GM21529 (cell line): Measurements from ENCODE around the gene DENND5A.

Source experiments
- ATAC-seq: cut with Tn5 transposase; IDR thresholded peaks from one replicate; pipeline ENCODE4 v1.9.1; 2021; ENCODE audit not compliant: unreplicated experiment

The DENND5A gene

GRCh38 chr11:9141186-9141585 is 124.0 kb downstream of the DENND5A start:
- ATAC-seq: no peak

DNA sequence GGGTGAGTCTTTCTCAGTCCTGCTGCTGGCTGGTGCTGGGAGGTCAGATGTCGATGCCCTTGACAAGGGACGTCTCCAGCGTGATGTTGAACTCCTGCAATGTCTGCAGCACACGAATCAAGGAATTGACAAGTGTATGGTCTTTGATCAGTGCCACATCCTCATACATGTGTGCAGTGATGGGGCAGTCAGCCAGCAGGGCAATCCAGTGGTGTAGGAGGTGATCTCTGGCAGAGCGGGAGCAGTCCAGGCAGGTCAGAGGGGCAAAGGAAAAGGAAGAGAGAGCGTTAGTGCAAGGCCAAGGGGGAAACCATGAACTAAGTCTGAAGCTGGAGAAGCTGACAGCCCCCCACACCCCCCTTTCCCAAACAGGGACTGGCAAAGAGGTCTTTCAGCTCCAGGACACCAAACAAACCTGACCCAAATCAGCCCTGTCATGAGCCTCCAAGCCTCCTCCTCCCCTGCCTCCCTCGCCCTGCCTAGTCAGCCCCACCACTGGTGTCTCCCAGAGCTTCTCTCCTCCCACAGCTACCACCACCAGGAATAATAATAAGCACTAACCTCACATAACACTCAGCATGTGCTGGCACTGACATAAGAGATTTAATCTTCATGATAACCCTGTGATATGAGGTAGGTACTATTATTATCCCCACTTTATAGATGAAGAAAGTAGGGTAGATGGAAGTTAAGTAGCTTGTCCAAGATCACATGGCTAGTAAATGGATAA is 125.4 kb downstream of the DENND5A start:
- no peak for ATAC-seq

DNA sequence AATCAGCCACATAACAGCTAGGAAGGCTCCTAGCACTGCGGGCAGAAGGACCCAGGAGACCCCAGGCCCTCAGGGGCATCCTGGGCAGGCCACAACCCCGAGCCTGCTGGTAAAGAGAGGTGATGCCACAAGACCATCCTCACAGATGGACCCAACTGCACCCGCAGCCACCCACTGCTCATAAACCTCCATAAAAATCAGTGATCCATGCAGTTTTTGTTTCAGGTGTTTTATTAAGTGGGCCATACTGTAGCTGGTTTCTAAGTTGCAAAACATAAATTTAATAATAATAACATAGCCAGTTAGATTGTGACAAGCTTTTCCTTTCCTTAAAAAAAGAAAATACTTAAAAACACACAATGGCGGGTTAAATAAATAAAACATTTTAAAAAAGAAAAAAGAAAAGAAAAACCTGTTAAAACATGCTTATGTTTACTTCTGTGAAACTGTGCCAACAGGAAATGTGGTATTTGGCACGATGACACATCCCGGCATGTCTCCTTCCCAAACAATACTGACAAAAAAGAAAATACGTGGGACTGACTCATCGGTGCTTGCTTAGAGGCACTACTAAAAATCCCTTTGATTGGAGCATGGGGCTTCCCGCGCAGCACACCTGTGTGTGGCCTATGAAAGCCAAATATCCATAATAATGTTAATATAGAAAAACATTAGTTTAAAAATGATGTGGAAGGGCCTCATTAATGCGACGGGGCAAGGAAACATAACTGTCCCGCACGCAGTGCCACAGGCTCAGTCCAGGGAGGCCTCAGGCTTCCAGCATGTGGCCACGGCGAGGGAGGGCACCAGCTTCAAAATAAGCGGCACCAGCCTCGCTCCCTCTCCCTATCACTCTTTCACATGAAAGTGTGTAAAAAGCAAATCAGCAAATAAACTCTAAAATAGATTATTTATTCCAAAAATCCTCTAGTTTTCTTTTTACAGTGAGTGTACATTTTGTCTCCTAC is 126.3 kb downstream of the DENND5A start:
- no peak for ATAC-seq

- no peak for ATAC-seq
These were observed 127.1 kb downstream of the DENND5A start for GRCh38 chr11:9138133-9138453.

DNA sequence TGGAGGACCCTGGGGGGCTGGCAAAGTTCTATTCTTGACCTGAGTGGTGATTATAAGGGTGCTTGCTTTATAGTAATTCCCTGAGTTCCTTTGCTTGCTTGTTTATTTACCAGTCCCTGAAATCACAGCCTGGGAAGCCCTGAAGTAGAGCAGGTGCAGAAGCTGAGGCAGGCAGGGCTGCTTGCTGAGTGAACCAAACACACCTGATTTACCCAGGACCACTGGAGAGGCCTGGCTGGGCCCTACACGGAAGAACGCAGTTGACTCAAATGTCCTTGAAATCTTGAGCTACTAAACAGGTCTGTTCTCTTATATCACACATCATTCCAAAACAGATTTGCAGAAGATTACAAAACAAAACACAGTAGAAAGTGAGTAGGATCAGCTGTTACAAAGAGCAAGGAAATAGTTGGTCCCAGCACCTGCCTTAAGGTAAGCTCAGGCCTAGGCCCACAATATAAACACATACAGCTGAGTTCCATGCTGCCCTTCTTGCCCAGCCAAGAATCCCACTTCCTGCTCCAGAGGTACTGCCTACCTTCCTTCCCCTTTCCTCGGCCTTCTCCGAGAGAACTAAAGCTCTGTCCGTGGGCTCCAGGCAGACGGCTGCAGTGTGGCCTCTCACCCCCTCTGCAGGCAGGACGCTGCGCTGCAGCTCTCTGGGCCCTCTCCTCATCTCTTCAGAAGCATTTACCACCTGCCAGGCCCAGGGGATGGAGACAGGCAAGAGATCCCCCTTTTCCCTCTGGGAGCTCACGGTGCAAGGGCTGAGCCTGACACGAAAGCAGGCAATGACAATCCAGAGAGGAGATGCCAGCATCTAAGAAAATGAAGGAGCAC is 127.6 kb downstream of the DENND5A start:
- peak; percentile 95 for ATAC-seq

DNA sequence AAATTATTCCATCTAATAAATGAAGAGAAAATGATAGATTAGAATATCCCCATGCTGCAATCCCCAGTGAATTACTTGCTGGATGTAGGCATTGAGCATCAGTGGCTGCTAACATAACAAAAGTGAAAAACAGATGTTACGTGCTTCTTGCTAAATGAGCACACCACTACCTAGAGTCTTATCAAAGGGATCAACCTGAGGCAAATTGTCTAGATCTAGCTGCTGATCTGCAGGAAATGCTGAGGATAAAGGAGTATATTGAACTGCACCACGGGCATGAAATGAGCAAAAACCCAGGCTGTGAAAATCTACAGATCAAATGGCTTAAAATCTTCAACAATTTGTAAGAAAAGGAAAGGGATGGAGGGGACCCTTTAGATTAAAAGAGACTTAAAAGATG is 128.4 kb downstream of the DENND5A start:
- ATAC-seq: no peak

DNA sequence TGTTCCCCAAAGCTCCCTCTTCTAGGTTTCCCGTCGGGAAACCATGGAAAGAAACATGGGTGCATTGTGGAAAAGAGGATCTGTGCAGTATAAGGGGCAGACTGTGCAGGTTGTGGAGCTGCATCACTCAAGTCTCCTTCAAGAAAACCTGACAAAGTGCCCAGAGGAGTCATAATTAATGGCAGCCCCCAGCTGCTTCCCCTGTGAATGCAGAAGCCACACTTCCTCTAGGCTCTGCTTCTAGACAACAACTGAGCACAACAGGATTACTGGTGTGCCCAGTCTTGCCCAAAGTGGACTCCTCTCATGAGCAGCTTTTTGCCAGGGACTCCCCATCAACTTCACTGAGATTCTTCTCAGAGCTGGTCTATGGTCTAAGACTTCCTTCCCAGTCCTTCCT is 131.2 kb downstream of the DENND5A start:
- no peak for ATAC-seq

DNA sequence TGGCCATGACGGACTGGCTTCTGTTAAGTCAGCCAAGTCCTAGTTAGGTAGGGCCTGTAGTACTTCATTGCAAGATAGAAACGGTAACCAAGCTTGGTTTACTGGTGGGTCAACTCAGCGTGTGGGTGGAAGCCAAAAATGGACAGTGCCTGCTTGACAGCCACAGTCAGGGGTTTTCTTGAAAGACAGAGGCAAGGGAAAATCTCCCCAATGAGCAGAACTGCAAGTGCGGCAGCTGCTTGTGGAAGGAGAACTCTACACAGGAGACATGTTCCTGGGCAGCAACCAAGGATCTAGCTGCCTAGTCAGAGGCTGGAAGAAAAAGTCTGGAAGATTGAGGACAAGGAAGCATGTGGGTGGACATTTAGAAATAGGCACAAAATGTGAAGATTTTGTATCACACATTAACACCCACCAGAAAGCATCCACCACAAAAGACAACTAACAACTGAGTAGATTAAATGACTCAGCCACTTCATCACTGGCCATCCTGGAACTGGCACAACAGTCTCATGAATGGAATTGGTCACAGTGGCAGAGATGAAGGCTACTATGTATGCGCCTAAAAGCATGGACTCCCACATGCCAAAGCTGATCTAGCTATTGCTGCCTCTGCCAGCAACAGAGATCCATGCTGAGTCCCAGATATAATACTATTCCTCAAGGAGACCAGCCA is 132.8 kb downstream of the DENND5A start:
- ATAC-seq: no peak

- peak; percentile 48 for ATAC-seq
These were observed 134.9 kb downstream of the DENND5A start for GRCh38 chr11:9130297-9130696.

DNA sequence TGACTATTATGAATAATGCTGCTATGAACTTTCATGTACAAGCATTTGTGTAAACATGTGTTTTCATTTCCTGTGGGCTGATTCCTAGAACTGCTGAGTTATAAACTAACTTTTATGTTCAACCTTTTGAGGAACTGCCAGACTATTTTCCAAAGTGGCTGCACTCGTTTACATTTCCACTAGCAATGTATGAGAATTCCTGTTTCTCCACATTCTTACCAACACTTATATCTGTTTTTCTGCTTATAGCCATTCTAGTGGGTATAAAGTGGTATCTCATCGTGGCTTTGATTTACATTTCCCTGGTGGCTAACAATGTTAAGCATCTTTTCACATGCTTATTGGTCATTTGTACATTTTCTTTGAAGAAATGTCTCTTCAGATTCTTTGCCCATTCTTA is 138.5 kb downstream of the DENND5A start:
- no peak for ATAC-seq

DNA sequence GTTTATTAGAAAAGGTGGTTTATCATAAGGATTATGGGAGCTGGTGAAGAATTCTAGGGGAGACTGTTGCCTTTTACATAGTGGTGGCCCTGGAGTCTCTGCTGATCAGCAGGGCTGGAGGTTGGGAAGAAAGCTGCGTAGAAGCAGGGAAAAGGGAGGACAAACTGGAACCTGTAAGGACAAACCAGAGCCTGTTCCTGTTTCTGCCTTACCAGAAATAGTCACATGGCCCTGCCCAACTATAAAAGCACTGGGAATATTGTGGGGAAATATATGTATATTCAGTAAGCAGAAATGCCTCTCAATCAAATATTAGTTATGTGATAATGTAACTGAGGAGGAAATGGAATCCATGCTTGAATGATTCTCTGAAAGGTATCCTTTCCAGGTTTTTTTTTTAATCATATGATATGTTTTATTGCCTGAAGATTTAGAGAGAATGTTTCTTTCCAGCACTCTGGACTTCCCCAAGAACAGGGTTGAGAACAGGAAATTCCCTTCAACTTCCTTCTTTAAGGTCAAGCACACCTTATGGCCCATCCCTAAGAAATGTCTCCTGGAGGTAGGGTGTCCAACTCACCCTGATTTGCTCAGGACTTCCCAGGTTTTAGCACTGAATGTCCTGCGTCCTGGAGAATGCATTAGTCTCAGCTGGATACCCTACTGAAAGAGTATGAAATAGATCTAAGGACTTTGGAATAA is 139.8 kb downstream of the DENND5A start:
- ATAC-seq: no peak

DNA sequence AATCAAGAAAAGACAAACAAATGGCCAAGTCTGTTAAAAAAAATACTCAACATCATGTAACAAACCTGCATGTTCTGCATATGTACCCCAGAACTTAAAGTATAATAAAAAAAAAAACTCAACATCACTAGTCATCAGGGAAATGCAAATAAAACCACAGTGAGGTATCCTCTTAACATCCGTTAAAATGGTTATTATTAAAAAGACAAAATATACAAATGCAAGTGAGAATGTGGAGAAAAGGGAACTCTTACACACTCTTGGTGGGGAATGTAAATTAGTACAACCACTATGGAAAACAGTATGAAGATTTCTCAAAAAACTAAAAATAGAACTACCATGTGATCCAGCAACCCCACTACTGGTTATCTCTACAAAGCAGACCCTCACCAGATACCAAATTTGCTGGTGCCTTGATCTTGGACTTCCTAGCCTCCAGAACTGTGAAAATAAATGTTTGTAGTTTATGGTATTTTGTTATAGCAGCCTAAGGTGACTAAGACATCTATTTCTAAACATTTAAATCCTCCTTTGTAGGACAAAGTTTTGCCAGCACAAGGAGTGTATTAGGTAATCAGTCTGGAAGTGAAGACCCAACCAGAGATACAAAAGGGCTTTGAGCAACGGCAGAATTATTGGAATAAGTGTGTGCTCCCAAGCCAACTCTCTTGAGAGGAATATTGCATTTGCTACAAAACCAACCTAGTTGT is 141.4 kb downstream of the DENND5A start:
- no peak for ATAC-seq

DNA sequence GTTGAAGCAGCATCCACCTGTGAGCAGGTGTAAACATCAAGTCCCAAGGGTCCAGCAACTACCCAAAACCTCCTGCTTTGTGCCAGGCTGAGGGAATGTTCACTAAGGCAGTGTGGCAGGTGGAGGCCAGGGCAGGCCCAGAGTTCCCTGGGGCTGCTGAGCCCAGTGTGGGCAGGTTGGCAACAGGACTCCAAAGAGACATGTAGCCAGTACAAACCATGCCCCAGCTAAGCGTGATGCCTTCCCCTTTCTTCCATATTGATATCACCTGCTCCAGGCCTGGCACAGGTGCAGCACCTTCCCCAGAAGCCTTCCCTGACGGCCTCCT is 143.7 kb downstream of the DENND5A start:
- no peak for ATAC-seq

GRCh38 chr11:9120664-9121468 is 144.3 kb downstream of the DENND5A start:
- no peak for ATAC-seq

DNA sequence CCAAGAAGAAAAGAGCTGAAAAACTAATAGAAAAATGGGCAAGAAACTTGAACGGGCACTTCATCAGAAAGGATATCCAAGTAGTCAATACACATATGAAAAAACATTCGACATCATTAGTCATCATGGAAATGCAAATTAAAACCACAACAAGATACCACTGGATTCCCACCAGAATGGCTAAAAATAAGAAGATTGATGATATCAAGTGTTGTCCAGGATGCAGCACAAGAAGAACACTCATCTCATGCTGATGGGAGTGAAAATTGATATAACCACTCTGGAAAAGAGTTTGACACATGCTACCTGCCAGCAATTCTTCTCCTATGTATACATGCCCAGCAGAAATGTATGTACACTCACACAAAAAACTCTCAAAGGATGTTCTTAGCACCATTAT is 146.9 kb downstream of the DENND5A start:
- ATAC-seq: no peak

DNA sequence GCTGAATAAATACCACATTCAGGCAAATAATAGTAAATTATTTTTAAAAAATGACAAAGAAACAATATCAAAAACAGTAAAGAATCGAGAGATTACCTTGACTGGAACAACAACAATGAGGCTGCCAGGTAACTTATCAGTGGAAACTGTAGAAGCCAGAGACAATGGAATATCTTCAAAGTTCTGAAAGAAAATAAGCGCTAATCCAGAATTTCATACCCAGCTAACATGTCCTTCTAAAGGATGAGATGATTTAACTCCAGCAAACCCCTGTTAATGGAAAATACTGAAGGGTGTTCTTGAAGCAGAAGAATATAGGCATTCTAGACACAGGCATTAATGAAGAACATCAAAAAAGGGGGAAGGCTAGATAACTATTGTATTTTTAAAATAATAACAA is 153.1 kb downstream of the DENND5A start:
- ATAC-seq: no peak

DNA sequence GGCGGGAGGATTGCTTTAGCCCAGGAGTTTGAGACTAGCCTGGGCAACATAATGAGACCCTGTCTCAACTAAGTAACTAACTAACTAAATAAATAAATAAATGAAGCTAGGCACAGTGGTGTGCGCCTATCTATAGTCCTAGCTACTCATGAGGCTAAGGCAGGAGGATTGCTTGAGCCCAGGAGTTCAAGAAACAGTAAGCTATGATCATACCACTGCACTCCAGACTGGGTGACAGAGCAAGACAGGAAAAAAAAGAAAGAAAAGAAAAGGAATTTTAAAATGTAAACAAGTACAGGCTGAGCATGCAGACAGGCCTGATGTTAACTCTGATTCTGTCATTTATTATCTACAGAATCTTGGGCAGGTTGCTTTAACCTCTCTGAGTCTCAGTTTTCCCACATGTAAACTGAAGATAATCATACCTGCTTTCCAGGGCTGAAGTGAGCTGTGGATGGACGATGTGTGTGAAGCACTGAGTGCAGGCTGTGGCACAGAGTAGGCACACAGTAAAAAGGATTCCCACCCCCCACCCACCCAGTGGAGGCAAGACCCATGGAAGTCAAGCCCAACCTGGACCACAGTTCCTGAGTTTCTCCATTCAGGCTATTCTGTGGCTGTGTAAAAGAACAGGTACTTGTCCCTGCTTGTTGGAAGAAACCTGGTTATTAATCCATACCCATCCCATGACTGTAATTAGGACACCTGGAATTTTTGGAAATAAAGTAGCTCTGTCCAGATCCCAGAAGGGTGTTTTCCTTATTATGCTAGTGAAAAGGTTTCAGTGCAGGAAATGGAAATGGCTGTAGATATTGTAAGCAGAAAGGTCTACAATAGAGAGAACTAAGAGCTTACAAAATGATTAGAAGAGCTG is 155.1 kb downstream of the DENND5A start:
- ATAC-seq: no peak

DNA sequence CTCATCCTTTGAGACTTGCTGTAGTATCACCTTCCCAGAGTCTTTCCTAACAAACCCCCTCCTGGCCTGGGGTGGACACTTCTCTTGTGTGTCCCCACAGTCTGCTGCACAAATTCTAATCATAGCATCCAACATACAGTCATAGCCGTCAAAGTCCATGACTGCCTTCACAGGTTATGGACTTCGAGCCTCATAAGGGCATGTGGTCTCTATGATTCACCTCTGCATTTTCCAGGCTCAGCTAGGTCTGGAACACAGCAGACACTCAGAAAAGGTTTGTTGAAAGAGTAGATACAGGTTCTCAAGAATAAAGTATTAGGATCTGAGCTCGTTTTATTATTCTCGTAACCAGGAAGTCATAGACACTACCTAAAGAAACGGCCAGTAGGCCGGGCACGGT is 160.6 kb downstream of the DENND5A start:
- no peak for ATAC-seq
